Spleen (tissue), 7 donors: ENCODE measurements around the gene ADAM8.

Experiments used
- CTCF ChIP-seq, 11 experiments: fragments of 200-600 bp in 7 of 11; fragments of 450-650 bp in 4 of 11; sonication (generic) in 4 of 11; IDR thresholded peaks in 8 of 11; conservative IDR thresholded peaks in 3 of 11; 1 replicate in 7 of 11; 2 replicates in 4 of 11; pipeline versions ENCODE4 v1.4.0 to v1.8.0; 2016 to 2021; ENCODE audit warnings: antibody characterized with exemption in 11 of 11, inconsistent platforms in 4 of 11, mild to moderate bottlenecking in 1 of 11
- POLR2AphosphoS5 ChIP-seq, 3 donors: sonication (generic); formaldehyde crosslinking; IDR thresholded peaks; one replicate each; pipeline ENCODE4 v1.5.1; 2017; ENCODE audit warnings: antibody characterized with exemption in 3 of 3
- donor health status: DM: no; HTN: no; CAD: no; lungs with moderate emphysema.
- donor health status: DM: no; HTN: no; CAD: no.
- donor health status: DM: no; HTN: no; CAD: no.

DNA sequence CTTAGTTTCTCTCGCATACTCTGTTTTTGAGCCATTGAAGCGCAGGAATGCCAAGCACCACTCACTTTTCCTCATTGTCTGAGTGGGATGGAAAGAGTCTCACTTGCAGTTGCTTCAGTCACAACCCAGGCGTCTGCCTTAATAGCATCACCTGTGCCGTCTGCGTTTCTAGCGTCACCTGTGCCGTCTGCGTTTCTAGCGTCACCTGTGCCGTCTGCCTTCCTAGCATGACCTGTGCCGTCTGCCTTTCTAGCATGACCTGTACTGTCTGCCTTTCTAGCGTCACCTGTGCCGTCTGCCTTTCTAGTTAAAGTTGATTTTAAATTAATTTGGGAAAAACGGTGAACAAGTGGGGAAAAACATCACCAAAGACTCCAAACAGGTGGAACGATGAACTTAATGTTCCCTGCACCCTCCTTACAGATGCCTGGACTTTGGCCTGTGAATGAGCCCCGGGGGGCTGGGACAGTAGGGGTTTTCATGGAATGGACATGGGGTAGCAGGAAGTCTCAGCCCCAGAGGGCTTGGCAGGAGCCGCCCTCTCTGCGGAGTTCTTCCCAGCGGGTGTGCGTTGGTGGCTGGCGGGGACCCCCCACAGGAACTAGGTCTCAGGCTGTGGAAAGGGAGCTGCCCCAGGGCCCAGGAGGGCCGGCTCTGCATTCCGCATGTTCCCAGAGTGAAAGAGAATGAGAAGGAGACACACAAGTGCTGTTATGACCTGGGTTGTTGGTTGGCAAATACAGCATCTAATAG, 35.5 kb upstream of the ADAM8 start:
- TF ChIP-seq CTCF (IDR thresholded peaks at IDR 0.05 in 8 of 11, conservative IDR thresholded peaks at IDR 0.05 in 3 of 11) (no peak), POLR2AphosphoS5 (IDR thresholded peaks at IDR 0.05) (no peak)
